Retina (tissue), 1 donor: ENCODE results near the gene SLC24A4.
"Not testable (repeated sequence)": the region's sequence is repeated elsewhere in the genome, so short reads cannot be mapped to it uniquely, and the experiment has no call there.

Experiments
- DNase-seq: peaks from one replicate; pipeline ENCODE4 v3.0.0-alpha.2; 2016

Gene SLC24A4

DNA sequence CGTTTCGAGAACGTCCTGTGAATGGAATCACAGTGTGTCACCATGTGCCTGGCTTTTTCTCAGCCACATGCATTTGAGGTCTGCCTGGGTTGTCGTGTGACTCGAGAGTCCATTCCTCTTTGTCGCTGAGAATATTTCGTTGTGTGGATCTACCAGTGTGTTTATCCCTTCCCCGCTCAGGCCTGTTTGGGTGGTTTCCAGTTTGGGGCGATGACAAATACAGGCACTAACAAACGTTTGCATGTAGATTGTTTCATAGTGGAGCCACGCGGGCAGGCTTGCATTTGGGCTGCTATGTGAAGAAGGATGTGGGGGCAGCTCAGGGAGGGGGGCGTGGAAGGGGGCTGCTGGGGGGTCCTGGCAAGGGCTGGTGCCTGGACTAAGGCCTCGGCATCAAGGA lies 204.8 kb downstream of the SLC24A4 start:
- DNase-seq: no peak

DNA sequence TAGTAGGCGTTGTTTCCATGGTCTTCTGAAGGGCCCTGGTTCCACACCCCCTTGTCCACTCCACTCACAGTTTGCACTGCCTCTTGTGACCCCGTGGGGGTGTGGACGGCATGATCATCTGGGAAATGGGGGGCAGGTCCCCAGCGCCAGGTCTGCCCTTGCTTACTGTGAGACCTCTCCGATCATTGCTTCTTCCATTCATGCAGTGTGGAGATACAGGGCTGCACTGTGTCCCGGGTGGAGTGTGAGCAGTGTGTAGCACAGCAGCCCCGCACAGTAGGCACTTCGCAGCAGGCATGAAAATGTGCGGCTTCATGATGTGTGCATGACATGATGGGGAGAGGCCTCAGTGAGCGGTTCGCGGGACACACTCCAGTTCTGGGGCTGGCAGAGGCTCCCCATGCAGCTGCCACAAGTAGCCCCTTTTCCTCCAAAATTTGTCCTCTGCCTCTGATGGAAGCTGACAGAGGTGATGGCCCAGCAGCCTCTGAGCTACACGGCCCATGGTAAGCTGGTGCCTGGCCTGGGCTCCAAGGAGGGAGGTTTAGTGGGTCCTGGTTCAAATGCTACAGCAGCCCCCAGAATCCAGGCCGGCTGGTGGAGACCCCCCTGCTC lies 205.6 kb downstream of the SLC24A4 start:
- DNase-seq: no peak

DNA sequence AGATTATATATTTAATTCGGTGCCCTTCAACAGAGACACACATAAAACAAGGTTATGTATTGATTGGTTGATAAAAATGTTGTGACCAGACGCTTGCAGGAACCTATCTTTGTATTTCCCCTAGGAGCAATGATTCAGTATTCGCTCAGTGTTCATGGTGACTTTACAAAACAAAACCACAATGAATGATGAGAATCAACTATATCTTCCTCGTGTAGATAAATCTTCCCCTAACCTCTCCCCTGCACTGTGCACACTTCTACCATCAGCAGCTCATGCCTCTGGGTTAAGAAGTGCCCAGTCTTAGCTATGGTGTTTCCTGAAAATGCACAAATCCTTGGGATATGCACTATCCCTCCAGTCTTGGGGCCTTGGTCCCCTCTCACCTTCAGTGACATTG lies 206.9 kb downstream of the SLC24A4 start:
- no peak for DNase-seq

DNA sequence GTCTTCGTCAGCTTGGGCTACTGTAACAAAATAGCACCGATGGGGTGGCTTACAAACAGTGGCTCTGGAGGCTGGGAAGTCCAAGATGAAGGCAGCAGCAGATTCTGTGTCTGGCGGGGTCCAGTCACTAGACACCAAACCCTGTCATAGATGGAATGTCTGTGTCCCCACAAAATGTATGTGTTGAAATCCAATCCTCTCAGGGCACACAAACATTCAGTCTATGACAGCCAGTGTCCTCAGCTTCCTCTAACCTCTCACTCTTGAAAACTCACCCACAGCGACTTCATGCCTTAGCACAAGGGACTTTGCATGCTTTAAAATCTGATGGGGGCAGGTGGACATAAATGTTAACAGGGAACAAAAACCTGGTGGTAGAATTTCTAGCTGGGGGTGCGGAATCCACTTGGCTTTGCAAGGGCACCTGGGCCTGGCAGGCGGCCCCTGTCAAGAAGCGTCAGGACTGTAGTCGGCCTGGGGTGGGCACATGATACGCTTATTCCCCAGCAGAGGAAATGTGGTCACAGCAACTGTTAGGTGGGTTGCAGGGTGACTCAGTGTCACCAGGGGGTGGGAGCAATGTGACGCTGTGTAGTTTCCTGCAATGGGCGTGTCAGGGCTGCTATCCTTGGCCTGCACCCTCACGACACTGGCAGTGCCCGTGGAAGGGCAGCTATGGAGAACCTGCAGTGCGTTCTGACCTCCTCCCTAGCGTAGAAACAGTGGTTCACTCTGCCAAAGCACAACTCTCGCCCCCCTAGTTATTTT lies 208.3 kb downstream of the SLC24A4 start:
- no peak for DNase-seq

DNA sequence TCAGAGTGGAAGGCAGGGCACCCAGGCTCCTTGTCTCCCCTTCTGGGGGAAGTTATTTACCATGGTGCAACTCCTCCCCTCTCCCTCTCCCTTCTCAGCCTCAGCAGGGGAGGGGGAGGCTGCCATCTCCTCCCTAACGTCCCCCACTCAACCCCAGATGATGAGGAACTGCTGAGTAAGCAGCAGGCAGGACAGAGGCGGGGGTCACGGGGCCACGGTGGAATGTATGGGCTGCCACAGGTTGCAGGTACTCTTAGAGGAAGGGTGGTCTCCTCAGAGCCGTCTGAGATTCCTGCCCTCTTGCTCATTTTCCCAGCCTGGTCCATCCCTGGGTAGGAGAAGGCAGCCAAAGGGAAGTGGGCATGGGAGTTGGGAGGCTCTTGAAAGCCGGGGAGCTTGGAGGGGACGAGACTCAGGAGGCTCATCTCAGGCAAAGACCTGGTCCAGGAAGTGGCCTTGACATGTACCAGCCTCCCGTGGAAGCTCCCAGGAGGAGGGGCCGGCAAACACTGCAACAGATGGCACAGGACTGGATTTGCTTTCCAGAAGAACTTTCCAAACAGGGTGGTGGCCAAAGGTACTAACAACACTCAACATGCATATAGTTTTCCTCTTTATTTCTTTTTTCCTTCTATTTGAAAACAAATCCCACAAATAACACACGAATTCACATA lies 209.7 kb downstream of the SLC24A4 start:
- DNase-seq: no peak

DNA sequence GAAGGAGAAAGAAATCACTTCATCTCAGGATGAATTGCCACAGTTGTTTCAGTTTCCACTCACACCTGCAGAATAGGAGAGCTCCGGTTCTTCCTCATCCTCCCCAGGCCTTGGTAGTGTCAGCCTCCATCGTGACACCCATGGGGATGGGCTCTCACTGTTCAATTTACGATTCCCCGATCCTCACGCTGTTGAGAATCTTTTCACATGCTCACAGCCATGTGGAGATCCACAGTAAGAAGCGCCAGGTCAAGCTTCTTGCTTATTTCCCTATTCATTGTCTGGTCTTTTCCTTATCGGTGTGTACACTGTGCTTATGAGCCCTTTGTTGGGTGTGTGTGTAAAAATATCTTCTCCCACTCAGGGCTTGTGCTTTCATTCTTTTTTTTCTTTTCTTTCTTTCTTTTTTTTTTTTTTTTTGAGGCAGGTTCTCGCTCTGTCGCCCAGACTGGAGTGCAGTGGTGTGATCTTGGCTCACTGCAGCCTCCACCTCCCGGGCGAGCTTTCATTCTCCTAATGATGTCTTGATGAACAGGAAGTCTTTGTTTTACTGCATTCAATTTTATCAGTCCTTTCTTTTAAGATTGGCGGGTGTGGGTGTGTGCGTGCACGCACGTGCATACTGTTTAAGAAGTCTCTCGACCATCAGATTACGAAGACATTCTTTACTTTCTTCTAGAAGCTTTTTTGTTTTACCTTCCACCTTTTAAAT lies 212.1 kb downstream of the SLC24A4 start:
- DNase-seq: no peak

DNA sequence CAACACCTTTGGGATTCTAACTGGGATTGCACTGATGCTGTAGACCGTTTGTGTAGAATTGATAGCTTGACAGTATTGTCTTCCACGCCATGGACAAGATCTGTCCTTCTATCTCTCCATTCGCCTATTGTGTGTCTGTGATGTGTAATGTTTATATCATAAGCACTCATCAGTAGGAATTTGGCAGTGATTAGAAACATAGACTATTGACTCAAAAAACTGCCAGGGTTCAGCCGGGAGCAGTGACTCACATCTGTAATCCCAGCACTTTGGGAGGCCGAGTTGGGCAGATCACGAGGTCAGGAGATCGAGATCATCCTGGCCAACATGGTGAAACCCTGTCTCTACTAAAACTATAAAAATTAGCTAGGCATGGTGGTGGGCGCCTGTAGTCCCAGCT lies 213.3 kb downstream of the SLC24A4 start:
- not testable (repeated sequence) for DNase-seq

DNA sequence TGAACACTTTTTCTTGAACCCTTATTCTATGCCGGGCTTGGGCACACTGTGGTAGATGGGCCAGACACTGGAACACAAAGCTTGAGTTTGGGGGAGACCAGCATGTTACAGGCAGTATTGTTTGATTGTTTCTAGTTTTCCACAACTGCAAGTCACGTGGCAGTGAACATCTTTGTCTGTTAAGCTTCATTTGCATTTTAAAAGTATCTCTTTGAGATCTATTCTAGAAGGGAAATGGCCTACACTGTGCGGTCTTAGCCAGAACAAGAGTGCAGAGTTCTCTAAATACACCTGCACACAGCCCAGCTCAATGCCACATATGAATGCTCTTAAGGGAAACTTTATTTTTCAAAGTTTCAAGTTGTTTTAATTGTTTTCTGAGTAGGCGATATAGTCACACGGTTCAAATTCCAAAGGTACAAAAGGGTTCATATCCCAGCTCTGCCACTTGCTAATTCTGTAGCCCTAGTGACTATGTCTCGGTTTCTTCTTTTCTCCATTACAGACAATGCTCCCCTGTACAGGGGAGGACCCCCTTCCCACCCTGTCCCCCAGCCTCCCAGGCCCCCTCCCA lies 215.5 kb downstream of the SLC24A4 start:
- DNase-seq: no peak

DNA sequence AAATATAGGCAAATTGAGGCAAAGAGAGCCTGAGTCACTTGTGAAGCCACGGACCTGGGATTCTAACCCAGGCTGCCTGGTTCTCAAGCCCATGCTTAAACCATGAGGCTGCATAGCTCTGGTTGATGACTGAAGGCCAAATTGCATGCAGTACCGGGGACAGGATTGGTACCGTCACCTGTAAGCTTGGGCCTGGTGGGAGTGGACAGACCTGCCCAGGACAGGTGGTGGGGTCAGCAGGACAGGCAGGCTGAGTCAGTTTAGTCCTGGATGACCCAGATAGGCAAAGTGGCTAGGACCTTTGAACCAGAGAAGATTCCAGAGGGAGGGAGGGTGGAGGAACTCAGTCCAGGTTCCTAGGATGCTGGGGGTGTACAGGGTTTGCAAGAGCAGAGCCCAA lies 216.5 kb downstream of the SLC24A4 start:
- DNase-seq: no peak

DNA sequence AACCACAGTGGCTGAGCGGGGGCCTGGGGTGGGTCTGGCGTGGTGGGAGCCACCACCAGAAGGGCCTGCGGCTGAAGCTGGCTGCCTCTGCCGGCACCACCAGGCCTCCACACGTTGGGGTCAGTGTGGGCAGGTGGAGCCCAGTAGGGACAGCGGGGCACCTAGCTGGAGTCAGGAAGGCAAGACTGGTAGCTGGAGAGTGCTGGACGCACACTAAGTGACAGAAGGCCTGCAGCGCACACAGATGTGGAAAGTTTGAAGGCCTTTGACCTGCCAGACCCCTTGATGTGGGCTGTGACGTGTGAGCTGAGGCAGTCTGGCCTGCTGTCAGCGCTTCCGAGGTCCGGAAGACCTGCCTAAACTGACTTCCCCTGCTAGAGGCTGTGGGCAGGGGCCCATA lies 216.9 kb downstream of the SLC24A4 start:
- no peak for DNase-seq

DNA sequence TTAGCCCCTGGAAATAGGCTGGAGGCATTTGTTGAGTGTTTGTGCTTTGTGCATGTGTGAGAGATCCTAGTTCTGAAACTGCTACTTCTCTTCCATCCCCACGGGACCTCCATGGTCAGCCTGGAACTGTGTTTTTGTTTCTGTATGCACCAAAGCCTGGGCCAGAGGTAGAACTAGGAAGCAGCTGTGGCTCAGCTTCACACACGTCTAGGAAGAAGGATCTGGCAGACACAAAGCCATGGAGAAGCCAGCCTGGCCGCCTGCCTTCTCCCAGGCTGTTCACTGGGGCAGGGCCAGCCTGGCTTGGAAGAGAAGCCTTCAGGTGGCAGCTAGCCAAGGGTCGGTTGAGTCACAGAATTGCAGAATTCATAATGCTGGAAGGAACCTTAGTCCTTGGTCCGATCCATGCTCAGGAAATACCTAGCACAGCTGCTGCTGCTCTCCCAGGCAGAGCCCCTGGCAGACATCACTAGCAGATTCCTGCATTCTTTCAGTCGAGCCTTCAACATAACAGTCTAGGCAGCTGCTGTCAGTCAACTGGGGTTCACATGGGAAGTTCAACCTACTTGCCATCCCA lies 217.6 kb downstream of the SLC24A4 start:
- no peak for DNase-seq

DNA sequence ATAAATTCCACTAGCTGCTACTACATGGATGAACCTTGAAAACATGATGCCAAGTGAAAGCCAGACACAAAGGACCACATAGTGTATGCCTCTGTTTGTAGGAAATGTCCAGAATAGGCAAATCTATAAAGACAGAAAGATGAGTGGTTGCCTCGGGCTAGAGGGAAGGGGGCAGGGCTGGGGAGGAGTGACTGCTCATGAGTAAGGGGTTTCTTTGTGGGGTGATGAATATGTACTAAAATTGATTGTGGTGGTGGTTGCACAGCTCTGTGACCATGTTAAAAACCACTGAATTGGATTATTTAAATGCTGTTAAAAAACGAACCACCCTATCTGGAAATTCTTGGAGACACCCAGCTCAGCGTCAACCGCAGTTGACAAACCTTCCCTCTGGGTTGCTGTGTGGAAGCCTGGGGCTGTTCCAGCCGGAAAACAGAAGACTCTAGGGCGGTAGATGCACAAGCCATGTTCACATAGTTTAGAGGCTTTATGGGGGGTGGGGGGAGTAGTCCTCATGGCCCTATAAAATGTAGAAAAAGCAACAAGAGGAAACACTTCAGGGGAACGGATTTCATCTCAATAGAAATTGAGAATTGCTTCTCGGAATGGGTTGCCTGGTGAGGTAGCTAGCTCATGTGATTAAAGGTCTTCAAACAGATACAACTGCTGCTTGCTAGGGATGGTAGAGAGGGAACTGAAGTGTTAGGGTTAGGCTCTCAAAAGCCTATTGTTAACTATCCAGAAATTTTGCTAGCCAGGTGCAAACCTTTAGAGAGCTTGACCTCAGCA lies 220.0 kb downstream of the SLC24A4 start:
- no peak for DNase-seq

DNA sequence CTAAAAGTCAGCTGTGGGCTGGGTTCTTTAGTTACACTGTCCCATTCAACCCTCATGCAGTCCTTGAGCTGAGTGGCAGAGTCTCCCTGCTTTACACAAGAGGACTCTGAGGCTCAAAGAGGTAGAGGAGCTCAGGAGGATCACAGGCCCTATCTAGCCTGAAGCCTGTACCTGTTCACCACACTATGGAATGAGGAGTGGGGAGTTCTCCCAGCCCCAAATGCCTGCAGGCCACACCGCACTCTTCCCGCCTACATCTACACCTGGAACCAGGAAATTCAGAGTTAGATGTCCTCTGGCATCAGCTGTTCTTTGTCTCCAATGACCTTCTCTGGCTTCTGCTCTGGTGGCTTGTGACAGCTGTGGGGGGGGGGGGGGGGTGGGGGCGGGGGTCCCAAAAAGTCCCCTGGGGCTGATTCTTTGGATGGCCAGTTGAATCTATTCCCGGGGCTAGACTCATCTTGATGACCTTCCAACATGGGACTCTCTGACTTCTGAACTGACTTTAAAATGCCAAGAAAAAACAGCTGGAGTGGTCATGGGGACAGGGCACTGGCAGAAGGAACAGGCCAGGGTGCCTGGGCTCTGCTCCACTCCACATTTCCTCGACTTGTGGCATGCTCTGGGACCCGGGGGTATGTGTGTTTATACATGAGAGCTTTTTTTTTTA lies 221.2 kb downstream of the SLC24A4 start:
- no peak for DNase-seq

DNA sequence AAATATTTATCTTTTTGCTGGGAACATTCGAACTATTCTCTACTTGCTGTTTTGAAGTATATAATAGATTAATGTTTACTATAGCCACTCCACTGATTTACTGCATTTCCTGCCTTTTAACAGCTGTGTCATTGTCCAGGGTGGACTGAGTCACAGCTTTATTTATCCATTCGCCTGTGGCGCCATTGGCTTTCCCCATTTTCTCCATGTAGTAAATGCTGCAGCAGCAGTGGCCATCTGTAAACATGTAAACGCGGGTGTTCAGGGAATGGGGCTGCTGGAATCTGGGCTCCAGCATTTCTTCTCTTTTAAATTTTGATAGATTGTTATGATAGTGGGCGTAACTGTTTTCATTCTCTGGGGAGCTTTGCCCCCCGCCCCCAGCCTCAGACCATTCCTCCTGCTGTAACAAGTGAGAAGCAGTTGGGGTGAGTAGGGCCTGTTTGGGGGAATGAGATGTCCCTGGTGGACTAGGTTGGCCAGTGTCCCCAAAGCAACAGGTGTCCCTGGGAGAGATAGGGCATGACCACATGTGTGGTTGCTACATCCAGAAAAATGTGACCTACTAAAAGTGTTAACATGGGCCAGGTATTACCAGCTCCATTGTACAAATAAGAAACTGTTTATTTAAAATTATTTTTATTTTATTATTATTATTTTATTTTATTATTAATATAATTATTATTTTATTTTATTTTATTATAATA lies 223.5 kb downstream of the SLC24A4 start:
- no peak for DNase-seq

DNA sequence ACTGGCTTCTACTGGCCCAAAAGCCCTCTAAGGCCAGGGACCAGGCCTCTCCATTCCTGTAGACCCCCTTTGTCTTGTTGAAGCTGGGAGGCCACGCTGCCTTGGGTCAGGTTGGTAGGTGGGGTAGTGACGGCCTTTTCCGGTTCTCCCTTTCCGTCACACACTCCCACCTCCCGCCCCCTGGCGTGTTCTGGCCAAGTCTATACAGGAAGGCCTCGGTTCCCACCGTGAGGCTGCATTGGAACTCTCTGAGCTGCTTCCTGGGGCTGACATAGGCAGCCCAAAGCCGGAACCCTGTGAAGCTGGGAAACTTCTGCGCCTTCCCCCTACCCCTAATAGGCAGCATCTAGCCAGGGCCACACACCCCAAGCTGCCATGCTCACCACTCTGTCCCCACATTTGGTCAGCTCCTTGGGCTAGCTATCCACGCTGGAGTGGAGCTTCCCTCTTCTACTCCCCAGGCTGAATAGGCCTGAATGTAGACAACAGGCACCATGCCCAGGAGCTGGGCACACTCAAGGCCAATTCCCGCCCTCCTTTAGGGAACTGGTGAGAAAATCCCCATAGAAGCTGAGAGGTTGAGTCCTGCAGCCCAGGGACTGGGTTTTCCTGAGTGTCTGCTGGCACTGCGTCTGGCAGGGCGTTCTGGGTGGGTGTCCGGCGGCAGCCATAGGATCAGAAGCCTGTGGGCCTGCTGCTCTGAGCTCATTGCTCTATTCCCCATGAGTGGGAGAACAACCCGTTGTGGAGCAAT lies 226.3 kb downstream of the SLC24A4 start:
- DNase-seq: no peak

DNA sequence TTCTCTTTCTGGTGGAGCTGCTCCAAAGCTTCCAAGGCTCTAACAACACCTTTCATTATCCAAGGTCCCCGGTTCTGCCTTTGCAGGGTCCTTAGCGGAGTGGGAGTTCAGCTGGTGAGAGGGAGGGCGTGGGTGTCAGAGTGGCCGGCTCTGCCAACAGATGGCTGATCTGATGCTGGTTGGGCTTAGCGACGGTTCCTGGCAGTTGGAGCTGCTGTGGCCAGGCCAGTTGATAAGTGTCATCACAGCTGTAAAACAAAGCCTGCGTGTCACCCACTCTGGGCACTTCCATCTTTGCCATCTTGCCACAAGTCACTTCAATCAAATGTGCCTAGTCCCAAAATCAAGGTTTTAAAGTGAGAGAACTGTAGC lies 226.9 kb downstream of the SLC24A4 start:
- no peak for DNase-seq
